PFSK-1 (cell line): ENCODE data around the gene DHCR7.

ENCODE experiments used
- FOXP2 ChIP-seq: optimal IDR thresholded peaks from 2 replicates; pipeline ENCODE3; 2011; ENCODE audit warnings: borderline replicate concordance, control low read depth, inconsistent platforms; ENCODE audit not compliant: insufficient read depth; ENCODE audit errors: extremely low read length, extremely low read depth
- POLR2AphosphoS5 ChIP-seq: IDR thresholded peaks from 2 replicates; pipeline ENCODE4 v1.6.1; 2012; ENCODE audit warnings: low read depth, mild to moderate bottlenecking, control low read depth, low read length, moderate library complexity
- REST ChIP-seq, 2 experiments: IDR thresholded peaks; 2 replicates each; pipeline versions ENCODE4 v1.6.1 to v1.8.0; 2011 to 2012; ENCODE audit warnings: low read depth in 2 of 2, low read length in 2 of 2, control low read depth in 1 of 2, inconsistent platforms in 1 of 2, mild to moderate bottlenecking in 1 of 2, moderate library complexity in 1 of 2; ENCODE audit not compliant: insufficient read depth in 1 of 2
- SIN3A ChIP-seq: IDR thresholded peaks from 2 replicates; pipeline ENCODE4 v1.6.1; 2012; ENCODE audit warnings: mild to moderate bottlenecking, low read length, moderate library complexity, borderline replicate concordance; ENCODE audit not compliant: insufficient read depth
- TAF1 ChIP-seq: IDR thresholded peaks from 2 replicates; pipeline ENCODE4 v1.6.1; 2012; ENCODE audit warnings: low read length, control low read depth, borderline replicate concordance; ENCODE audit not compliant: insufficient read depth

DHCR7 gene

GRCh38 chr11:71483692-71484091 is 35.5 kb upstream of the DHCR7 start:
- TF ChIP-seq FOXP2 (no peak), POLR2AphosphoS5 (no peak)

GRCh38 chr11:71482746-71483364 is 34.7 kb upstream of the DHCR7 start:
- TF ChIP-seq REST (IDR thresholded peaks at IDR 0.05; ENCODE audit: insufficient read depth in 1 of 2, low read depth in 2 of 2, low read length in 2 of 2), result no peak
- no peak for TF ChIP-seq TAF1
- no peak for TF ChIP-seq FOXP2
- no peak for TF ChIP-seq POLR2AphosphoS5
- TF ChIP-seq SIN3A, result no peak

DNA sequence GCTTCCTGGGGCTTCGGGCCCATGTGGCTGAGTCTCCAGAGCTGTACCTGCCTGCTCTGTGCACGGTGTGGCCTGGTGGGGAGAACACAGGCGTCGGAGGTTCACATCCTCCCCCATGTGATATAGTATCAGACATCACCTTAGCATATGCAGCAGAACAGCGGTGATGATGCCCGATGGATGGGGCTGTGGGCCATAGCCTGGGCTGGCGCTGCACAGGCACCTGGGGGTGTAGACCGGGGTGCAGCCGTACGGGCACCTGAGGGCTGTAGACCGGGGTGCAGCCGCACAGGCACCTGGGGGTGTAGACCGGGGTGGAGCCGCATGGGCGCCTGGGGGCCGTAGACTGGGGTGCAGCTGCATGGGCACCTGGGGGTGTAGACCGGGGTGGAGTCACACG is 34.0 kb upstream of the DHCR7 start:
- TF ChIP-seq TAF1, result no peak
- TF ChIP-seq FOXP2, result no peak
- TF ChIP-seq REST (IDR thresholded peaks at IDR 0.05; ENCODE audit: insufficient read depth in 1 of 2, low read depth in 2 of 2, low read length in 2 of 2), result no peak
- TF ChIP-seq POLR2AphosphoS5, result no peak
- TF ChIP-seq SIN3A, result no peak

DNA sequence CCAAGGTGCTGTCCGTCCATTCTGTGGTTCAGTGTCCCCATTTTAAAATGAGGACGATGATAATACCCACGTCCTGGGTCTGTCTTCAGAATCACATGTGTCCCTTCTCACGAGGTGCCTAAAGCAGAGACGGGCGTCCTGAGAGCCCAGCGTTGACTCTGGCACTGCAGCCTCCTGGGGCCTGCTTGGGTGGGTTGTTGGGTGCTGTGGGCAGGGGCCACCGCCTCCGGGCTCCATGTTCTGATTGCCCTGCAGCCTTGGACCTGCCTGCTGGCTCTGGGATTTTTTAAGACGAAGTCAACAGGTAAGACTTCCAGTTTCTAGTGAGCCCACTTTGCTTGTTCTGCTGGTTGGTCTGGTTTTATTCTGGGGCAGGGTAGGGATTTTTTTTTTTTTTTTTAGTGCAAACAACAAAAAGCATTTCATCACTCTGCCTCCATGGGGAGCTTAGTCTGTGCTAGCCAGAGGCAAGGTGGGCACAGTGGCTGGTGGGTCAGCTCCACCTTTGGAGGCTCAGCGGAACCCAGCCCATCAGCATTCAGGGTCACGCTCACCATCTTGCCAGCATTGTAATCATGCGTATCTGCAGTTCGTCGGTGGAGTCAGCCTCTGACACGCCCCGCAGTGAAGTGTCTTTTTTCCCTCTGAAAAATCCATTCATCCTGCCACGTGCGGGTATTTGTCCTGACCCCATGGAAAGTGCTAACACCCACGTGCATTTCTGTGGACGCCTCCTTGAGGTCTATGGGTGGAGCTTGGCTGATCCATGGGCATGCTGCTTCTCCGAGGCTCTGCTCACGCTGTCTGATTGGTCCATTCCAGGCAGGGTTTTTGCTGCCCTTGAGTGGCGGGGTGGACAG is 33.1 kb upstream of the DHCR7 start:
- TF ChIP-seq FOXP2, result no peak
- no peak for TF ChIP-seq TAF1
- no peak for TF ChIP-seq REST (IDR thresholded peaks at IDR 0.05; ENCODE audit: insufficient read depth in 1 of 2, low read depth in 2 of 2, low read length in 2 of 2)
- no peak for TF ChIP-seq SIN3A
- no peak for TF ChIP-seq POLR2AphosphoS5

DNA sequence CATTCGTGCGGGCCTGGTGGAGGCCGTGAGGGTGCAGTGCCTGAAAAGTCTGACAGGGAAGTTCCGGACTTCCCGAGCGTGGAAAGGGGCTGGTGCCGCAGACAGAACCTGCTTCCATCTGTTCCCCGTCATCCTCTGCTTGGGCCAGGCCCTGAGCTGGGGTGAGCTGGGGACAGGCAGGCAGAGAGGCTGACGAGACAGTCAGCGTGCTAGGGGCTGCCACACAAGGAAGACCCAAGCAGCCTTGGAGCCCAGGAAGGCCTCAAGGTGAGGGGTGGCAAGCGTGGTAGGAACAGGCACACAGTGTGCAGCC is 30.3 kb upstream of the DHCR7 start:
- TF ChIP-seq FOXP2 (no peak), REST (IDR thresholded peaks at IDR 0.05; ENCODE audit: insufficient read depth in 1 of 2, low read depth in 2 of 2, low read length in 2 of 2) (no peak), TAF1 (no peak), SIN3A (no peak), POLR2AphosphoS5 (no peak)
